HFF-Myc (cell line): ENCODE results near the gene FOXI1.

Experiments
- DNase-seq: peaks from one replicate; pipeline ENCODE4 v3.0.0-alpha.2; 2011; ENCODE audit warnings: low read depth; ENCODE audit errors: extremely low read depth
- H3K4me3 ChIP-seq: replicated peaks from 2 replicates; pipeline ENCODE4 v1.5.1; 2011; ENCODE audit warnings: low read depth, mild to moderate bottlenecking, control low read depth, low read length
- TF ChIP-seq, protein P1 (sequence below): IDR thresholded peaks from 2 replicates; pipeline ENCODE4 v1.5.1; 2012; ENCODE audit warnings: mild to moderate bottlenecking, low read depth, low read length, control low read depth; ENCODE audit errors: missing control alignments

The FOXI1 gene

DNA sequence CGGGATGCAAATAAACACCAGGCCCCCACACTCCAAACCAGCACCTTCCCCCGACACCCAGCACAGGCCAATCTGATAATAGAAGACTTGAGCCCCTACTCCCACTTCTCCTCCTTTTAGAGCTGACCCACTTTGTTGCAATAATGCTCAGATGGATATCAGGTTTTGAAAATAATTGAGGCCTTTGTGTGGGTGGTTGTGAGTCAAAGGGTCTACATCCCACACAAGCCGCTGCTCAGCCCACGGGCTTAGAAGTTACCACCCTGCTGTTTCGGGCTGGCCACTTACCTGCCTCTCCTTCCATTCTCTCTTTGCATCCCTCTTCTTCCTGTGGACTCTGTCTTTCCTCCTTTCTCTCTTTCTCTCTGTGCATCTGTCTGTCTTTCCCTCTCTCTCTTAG, 36.2 kb upstream of the FOXI1 start:
- no peak for DNase-seq
- H3K4me3 ChIP-seq, result no peak overlapping the region
- TF ChIP-seq, protein P1, sequence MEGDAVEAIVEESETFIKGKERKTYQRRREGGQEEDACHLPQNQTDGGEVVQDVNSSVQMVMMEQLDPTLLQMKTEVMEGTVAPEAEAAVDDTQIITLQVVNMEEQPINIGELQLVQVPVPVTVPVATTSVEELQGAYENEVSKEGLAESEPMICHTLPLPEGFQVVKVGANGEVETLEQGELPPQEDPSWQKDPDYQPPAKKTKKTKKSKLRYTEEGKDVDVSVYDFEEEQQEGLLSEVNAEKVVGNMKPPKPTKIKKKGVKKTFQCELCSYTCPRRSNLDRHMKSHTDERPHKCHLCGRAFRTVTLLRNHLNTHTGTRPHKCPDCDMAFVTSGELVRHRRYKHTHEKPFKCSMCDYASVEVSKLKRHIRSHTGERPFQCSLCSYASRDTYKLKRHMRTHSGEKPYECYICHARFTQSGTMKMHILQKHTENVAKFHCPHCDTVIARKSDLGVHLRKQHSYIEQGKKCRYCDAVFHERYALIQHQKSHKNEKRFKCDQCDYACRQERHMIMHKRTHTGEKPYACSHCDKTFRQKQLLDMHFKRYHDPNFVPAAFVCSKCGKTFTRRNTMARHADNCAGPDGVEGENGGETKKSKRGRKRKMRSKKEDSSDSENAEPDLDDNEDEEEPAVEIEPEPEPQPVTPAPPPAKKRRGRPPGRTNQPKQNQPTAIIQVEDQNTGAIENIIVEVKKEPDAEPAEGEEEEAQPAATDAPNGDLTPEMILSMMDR, result no peak

DNA sequence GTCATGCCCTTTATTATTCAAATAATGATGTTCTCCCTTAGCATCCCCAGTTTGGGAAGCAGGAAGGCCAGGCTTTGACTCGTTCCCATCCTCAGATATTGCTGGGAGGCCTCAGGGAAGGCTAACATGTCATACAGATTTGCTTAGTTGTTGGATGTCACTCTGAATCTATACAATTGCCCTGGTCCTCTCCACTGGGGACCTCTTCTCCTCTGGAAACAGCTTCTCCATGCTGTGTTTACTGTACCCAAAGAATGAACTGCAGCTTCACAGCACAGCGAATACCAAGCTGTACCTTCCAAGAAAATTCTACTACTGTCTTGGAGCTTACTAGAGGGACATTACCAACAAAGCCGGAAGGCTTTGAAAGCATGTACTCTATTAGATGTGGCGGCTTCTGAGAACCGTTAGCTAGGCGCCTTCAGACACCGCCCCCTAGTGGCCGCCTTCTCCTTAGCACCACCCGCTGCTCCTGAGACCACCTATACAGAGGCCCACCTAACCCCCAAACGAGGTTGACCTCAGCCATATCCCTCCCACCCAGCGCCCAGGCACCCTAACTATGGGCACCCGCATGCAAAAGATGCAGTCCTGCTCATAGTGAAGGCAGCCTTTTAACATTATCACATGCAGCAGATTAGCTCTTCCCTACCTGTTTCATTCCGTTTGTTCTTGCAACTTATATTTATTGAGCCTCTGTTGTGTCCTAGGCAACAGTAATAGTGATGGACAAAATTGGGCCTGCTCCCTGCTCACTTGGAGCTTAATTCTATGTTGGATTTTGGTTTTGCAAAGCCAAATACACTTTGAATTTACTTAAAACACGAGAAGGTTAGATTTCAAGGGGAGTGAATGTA, 34.9 kb upstream of the FOXI1 start:
- H3K4me3 ChIP-seq, result no peak overlapping the region
- TF ChIP-seq, protein P1, result peak; percentile 67
- no peak for DNase-seq

DNA sequence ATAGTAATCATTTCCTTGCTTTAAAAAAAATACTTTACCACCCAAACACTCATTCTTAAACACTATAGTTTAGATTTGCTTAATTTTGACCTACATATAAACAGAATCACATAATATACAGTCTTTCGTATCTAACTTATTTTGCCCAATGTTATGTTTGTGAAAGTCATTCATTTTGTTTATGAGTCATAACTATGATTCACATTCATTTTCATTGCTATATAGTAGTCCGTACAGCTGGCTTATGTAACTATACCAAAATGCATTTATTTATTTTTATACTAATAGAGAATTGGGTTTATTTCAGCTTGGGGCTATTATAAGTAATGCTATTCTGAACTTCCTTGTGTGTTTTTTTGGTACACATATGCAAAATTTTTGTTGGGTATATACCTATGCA, 33.9 kb upstream of the FOXI1 start:
- TF ChIP-seq, protein P1, result no peak
- H3K4me3 ChIP-seq, result no peak overlapping the region
- DNase-seq, result no peak

DNA sequence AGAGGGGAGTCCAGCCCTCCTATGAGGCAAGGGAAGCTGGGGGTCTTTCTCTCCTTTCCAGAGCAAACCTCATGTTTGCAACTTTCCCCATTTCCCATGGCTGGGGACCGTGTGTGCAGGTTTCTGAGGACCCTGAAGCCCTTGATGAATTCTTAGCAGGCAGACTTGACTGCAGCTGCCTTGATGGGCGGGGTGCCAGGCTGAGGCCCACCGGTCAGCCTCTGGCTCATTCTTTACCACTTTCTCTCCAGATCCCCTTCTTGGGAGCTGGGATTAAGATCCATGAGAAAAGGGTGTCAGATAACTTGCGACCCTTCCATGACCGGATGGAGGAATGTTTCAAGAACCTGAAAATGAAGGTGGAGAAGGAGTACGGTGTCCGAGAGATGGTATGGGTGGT, 30.0 kb upstream of the FOXI1 start:
- no peak overlapping the region for H3K4me3 ChIP-seq
- DNase-seq, result no peak
- TF ChIP-seq, protein P1, result no peak

DNA sequence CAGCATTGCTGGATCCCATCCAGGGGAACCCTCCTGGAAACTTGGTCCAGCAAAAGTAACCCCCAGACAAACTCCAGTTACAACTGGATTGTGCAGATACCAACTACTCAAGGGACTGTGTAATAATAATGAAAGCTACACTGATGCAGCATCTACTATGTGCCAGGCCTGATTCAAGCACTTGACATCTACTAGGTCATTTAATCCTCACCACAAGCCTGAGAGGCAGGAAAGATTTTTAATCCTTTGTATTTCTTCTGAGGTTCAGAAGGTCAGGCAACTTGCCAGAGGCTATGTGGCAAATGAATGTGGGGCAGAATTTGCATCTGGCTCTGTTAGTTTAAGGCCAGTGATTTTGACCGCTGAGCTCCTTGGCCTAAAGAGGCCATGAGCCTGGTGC, 29.5 kb upstream of the FOXI1 start:
- TF ChIP-seq, protein P1, result no peak
- no peak for DNase-seq
- H3K4me3 ChIP-seq, result no peak overlapping the region

DNA sequence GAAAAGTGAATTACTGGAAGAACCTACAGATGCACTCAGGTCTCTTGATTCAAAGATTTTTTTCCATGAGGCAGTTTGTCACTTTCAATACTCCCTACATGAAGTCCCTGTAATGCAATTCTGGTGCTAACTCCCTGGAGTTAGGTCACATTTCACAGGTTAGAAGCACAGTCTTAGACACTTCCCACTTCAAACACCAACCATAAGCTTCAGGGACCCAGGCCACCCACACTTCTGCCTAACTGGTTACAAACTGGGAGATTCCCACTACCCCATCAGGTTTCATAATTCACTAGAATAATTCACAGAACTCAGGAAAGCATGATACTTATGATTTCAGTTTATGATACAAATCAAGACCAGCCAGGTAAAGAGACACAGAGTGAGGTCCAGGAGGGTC, 29.0 kb upstream of the FOXI1 start:
- no peak for DNase-seq
- H3K4me3 ChIP-seq, result no peak overlapping the region
- TF ChIP-seq, protein P1, result no peak
